T-helper 1 cell treated with Interleukin-12 subunit alpha and Interleukin-12 subunit beta and Interleukin-4 antibody, amounts not matched to agents 30 ng/mL and 1 ng/mL, for 36 hours (primary cell): ENCODE measurements around the gene NOS1AP. TPM values are rescaled to one million over a fixed set of nuclear protein-coding genes. Genes with fewer than 3 reads are reported as not detected.

Experiments
- intact Hi-C: fragments of 100-400 bp; cut with micrococcal nuclease; formaldehyde crosslinking; loops from one replicate; pipeline ENCODE4 v1.15.1; 2024
- total RNA-seq: library from RNA; stranded (reverse); gene quantifications from 2 replicates; pipeline ENCODE4 v1.2.3, GENCODE V29; 2022

Gene NOS1AP
- total RNA-seq, 1 donor from 2014 or later: not detected

DNA sequence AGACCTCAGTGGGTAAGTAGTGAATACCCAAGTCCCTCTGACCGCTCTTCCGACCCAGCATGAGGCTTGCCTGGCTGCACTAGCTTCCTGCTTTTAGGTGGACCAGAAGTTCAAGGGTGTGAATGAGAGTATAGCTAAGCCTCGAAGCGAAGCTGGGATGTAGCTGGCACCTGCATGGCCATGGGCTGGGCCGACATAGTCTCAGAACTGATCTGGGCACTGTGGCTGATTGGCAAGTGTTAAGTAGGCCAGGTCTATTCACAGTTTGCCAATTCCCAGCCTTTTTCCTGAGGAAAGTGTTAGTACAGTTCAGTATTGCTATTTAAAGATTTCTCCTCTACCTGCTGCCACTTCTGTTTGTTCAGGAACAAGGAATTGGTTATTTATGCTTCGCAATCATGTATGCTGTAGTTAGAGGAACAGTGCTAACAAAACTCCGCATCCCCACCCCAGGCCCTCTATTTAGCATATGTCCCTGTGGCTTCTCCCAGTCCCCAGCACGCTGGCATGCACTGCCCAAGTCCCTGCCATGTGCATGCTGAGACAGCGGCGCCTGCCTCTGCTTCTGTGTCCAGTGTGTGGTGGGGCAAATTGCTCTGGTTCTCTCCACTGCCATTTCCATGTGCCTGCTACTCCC, 290.9 kb downstream of the NOS1AP start:
- intact Hi-C loops: no loop called here

DNA sequence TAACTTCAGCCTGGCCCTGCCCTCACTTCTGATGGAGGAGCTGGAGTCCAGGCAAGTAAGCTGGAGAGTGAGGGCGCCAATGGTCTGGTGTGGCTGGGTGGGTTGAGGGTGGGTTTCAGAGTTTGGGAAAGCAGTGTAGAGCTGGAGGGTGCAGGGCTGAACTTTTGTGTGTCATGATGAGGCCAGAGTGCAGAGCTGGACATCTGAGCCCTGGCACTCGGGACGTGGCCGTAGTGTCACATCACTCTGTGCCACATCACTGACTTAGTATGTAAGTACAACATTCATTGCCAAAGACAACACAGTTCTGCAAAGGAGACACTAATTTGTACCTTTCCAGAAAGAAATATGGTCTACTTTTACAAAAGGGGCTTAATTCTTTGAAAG, 291.4 kb downstream of the NOS1AP start:
- intact Hi-C loops: no loop called here

GRCh38 chr1:162361349-162361748, 291.9 kb downstream of the NOS1AP start:
- intact Hi-C loops: no loop called here

DNA sequence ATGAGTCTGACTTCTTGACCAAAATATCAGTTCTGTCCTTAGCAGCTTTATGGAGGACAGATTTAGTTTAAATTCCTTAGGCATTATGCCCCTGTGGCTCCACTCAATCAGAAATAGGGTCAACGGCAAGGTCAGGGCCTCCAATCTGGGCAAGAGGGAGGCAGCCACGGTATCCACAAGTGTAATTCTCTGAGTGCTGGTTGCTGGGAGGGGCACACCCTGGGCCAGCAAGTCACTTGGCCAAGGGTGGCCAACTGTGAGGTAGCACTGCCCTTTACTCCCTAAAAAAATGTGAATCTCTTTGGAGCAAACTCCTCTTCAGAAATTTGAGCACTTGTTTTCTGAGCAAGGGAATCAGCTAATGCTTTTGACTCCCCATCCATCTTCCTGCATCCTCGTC, 294.3 kb downstream of the NOS1AP start:
- intact Hi-C loops: no loop called here

GRCh38 chr1:162364498-162364897, 295.0 kb downstream of the NOS1AP start:
- intact Hi-C loops: no loop called here

- intact Hi-C loops: no loop called here
These were observed 296.0 kb downstream of the NOS1AP start for GRCh38 chr1:162365284-162366020.

GRCh38 chr1:162366149-162366548, 296.7 kb downstream of the NOS1AP start:
- intact Hi-C loops: no loop called here

DNA sequence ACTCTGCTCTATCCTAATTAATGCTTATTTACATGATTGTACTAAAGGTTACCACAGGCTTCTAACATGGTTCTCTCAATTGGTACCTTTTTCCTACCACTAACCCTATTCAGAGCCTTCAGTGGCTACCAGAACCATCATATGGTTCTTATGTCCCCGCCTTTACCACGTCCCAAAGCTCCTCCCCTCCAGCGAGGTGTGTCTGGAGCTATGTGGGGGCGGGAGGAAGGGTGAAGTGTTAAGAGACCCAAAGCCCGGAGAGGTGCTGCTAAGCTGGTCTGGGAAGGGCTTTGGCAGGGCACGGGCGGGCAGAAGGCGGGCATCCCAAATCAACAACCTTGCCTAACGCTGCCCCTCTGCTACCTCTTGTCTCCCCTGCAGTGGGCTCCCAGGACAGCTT, 297.2 kb downstream of the NOS1AP start:
- intact Hi-C loops: no loop called here

- intact Hi-C loops: no loop called here
These were observed 297.6 kb downstream of the NOS1AP start for GRCh38 chr1:162367073-162367472.

DNA sequence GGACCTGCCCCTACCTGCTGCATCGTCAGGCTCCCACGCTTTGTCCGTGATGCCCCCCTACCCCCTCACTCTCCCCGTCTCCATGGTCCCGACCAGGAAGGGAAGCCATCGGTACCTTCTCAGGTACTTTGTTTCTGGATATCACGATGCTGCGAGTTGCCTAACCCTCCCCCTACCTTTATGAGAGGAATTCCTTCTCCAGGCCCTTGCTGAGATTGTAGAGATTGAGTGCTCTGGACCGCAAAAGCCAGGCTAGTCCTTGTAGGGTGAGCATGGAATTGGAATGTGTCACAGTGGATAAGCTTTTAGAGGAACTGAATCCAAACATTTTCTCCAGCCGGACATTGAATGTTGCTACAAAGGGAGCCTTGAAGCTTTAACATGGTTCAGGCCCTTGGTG, 298.3 kb downstream of the NOS1AP start:
- intact Hi-C loops: no loop called here

GRCh38 chr1:162368451-162368850, 299.0 kb downstream of the NOS1AP start:
- intact Hi-C loops: no loop called here

- intact Hi-C loops: no loop called here
These were observed 300.1 kb downstream of the NOS1AP start for GRCh38 chr1:162369571-162369970.

- intact Hi-C loops: no loop called here
These were observed 300.7 kb downstream of the NOS1AP start for GRCh38 chr1:162370161-162370560.

GRCh38 chr1:162370721-162371120, 301.2 kb downstream of the NOS1AP start:
- intact Hi-C loops: no loop called here

- intact Hi-C loops: no loop called here
These were observed 302.1 kb downstream of the NOS1AP start for GRCh38 chr1:162371611-162372010.

DNA sequence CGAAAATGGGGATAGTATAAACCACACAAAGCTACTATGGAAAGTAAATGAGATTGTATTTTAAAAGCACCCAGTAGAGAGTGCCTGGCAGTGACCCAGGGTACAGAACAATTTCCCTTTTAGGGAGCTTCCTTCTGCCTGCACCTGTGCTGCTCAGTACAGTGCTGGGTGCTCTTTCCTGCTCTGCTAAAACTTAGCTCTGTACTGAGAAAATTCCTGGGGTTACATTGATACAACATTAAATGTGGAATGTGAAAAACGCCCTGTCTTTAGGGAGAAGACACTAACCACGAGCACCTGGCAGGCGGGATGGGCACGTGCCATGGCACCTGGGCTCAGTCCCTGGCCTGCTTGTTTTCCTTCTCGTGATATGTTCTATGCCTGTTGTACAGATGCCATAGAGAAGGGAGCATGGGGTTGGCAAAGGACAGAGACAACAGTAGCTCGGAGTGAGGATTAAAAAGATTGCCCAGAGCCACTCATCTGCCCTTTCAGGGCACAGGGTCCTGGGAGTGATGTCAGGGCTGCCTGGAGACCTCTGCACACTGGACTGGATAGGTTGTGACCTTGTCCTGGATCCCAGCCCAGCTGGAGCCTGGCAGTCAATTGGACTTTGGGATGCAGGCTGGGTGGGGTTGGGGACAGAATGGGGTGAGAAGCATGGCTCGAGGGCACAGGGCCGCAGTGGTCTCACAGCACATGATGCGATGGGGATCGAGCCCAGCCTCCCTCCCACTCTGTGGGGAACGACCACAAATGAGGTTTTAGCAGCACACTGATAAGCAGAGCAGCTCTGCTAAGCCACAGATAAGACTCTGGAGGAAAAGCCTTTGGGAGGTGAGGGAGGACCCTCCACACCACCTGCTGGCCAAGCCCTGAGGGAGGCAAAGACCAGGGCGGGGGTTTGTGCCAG, 302.9 kb downstream of the NOS1AP start:
- intact Hi-C loops: no loop called here

DNA sequence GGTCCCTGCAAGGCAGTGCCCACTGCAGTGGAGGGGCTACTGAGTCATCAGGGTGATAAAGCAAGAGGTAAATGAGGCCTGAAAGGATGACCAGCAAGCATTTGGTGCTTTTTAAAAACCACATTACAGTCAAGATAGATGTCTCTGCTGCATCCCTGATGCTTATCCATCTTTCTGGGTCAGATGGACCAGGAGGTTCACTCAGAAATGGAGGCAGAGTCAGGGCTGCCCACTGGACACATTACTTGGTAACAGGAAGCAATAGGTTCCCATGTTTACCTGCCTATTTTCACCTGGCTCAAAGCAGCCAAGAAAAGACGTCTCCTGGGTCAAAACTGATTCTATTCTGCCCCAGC, 303.6 kb downstream of the NOS1AP start:
- intact Hi-C loops: no loop called here

DNA sequence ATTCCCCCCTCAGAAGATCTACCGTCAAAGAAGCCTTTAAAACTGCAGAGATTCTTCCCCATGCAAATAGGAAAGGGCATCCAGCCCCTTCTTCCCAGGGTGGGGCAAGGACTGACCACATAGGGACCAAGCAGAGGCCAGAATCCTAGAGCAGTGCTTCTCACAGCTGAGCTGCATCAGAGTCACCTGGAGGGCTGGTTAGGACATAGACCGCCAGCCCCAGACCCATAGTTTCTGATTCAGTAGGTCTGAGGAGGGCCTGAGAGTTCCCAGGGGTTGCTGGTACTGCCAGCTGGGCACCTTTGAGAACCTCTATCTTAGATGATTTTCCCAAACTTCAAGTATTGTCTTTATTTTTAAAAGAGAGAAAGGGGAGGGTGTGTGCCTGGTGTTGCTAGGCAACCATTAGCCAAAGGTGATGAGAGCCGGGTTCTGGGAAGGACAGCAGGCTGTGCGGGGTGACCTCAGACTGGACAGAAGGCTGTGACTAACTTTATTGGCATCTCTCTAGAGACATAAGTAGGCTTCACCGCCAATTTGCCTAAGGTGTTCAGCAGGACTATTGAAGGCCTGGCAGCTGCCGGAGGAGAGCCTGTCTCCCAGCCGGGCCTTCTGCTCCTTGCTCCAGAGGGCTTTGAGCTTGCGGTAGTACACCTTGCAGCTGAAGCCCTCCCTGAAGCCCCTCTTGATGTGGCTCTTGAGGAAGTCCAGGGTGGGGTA, 304.2 kb downstream of the NOS1AP start:
- intact Hi-C loops: no loop called here

DNA sequence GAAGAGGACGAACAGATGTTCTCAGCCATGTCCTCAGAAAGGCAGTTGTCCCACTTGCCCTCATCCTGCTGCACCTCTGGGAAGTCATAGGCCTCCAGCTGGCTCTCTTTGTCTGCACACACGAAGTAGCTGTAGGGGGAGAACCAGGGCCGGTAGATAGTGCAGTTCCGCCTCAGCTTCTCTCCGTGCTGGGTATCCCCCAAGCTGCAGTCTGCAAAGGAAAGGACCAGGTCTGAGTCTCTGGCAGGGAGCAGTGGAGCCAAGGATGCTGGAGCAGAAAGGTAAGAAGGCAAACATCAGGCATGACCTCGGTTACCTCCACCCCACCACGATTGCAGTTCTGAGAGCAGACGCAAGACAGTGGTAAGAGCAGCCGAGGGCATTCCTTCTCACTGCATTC, 304.9 kb downstream of the NOS1AP start:
- intact Hi-C loops: no loop called here

DNA sequence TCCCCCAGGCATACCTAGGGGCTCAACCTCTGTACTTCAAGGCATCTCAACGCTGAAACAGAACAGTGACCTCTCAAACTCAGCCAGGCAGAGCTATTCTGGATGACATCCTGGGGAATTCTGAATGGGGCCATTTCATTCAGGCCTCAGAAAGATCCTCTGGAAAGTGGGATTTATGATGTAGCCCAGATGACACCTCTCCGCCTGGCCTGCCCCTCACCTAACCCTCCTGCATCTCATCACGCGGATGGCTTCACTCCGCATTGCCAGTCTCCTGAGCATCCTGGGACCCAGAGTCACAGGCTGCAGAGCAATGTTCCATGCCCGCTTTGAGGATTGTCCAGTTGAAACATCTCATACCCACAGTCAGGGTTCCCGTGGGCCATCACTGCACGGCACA, 306.0 kb downstream of the NOS1AP start:
- intact Hi-C loops: no loop called here

- intact Hi-C loops: no loop called here
These were observed 307.2 kb downstream of the NOS1AP start, which contains the start of gene SPATA46 for GRCh38 chr1:162376691-162377090. Gene SPATA46 (minus strand): TSS chr1:162376854. CDS start chr1:162376790, 64 bp downstream.
